Sigmoid colon (tissue), 4 donors: ENCODE measurements around the gene PTPRD.

Source experiments
- CTCF ChIP-seq, 4 experiments: fragments of 450-650 bp in 3 of 4; fragments of 200-600 bp in 1 of 4; IDR thresholded peaks; one replicate each; pipeline ENCODE4 v1.5.1; 2016 to 2019; ENCODE audit warnings: antibody characterized with exemption in 4 of 4, mild to moderate bottlenecking in 3 of 4, moderate library complexity in 2 of 4
- EP300 ChIP-seq, 4 donors: sonication (generic); formaldehyde crosslinking; IDR thresholded peaks; one replicate each; pipeline ENCODE4 v1.6.1; 2017; ENCODE audit warnings: antibody characterized with exemption in 4 of 4
- POLR2A ChIP-seq, 2 donors: fragments of 450-650 bp; IDR thresholded peaks; one replicate each; pipeline ENCODE4 v1.6.1; 2016; ENCODE audit warnings: antibody characterized with exemption in 2 of 2, mild to moderate bottlenecking in 2 of 2, moderate library complexity in 2 of 2
- POLR2AphosphoS5 ChIP-seq, 4 donors: sonication (generic); formaldehyde crosslinking; IDR thresholded peaks; one replicate each; pipeline ENCODE4 v1.6.1; 2017; ENCODE audit warnings: antibody characterized with exemption in 4 of 4

GRCh38 chr9:8649160-8649559, 1963.6 kb downstream of the PTPRD start:
- no peak for TF ChIP-seq POLR2AphosphoS5 (IDR thresholded peaks at IDR 0.05)
- TF ChIP-seq CTCF (IDR thresholded peaks at IDR 0.05), result no peak
- TF ChIP-seq POLR2A (IDR thresholded peaks at IDR 0.05), result no peak
- no peak for TF ChIP-seq EP300 (IDR thresholded peaks at IDR 0.05)
